HepG2 (cell line): ENCODE results near the gene CCT6A. TPM values are rescaled to one million over a fixed set of nuclear protein-coding genes. Genes with fewer than 3 reads are reported as not detected.

Source experiments
- ATAC-seq: fragments of 200-7000 bp; cut with Tn5 transposase; 3 replicates; pipeline ENCODE4 v1.9.1; 2020; ENCODE audit warnings: mild to moderate bottlenecking, moderate library complexity
- BruUV-seq: library from RNA; stranded (reverse); fragments of 400-500 nt; replicated peaks from 2 replicates; lab custom pipeline; 2021; lab: Mats Ljungman, UMichigan
- CTCF ChIA-PET: fragments of 300-600 bp; formaldehyde crosslinking; extraction: SDS; loops from one replicate; lab custom pipeline; 2021; ENCODE audit warnings: low total read pairs, inconsistent platforms, low intra/inter-chr PET ratio; lab: Yijun Ruan, JAX
- POLR2A ChIA-PET: fragments of 350-600 bp; sonication (Branson Sonifier 250); formaldehyde crosslinking; loops from one replicate; lab custom pipeline; 2020; ENCODE audit warnings: antibody characterized with exemption, inconsistent platforms; lab: Yijun Ruan, JAX
- DNase-seq: peaks from one replicate; pipeline ENCODE4 v3.0.0-alpha.2; 2015; ENCODE audit warnings: low spot score
- FAIRE-seq: peaks from 3 replicates; lab custom pipeline; 2011; peaks lifted over from hg19 to GRCh38; lab: Jason Lieb, UNC
- H2AFZ ChIP-seq: one replicate; pipeline ENCODE4 v1.6.1; 2011; ENCODE audit warnings: low read length, inconsistent platforms
- H3K27ac ChIP-seq: fragments of 300-600 bp; 3 replicates; pipeline ENCODE4 v1.8.0; 2011; ENCODE audit warnings: mixed run types, mild to moderate bottlenecking, mixed read lengths, low read length, inconsistent platforms; ENCODE audit not compliant: insufficient read depth; ENCODE audit errors: extremely low read length
- H3K27me3 ChIP-seq, 2 experiments: fragments of 200-600 bp in 1 of 2; 2 replicates in 1 of 2; 3 replicates in 1 of 2; pipeline versions ENCODE4 v1.6.0 to v1.8.0; 2011; ENCODE audit warnings: low read length in 2 of 2, mild to moderate bottlenecking in 2 of 2, moderate library complexity in 2 of 2, inconsistent platforms in 1 of 2; ENCODE audit not compliant: insufficient read depth in 2 of 2, control insufficient read depth in 1 of 2
- H3K36me3 ChIP-seq, 2 experiments: fragments of 200-600 bp in 1 of 2; replicated peaks in 1 of 2; 2 replicates in 1 of 2; 3 replicates in 1 of 2; pipeline versions ENCODE4 v1.5.1 to v1.8.0; 2011; ENCODE audit warnings: low read length in 2 of 2, inconsistent platforms in 1 of 2; ENCODE audit not compliant: insufficient read depth in 2 of 2, control insufficient read depth in 1 of 2
- H3K4me1 ChIP-seq: 2 replicates; pipeline ENCODE4 v1.5.1; 2012; ENCODE audit warnings: low read length, inconsistent platforms; ENCODE audit not compliant: insufficient read depth
- H3K4me2 ChIP-seq: 2 replicates; pipeline ENCODE4 v1.6.0; 2011; ENCODE audit warnings: low read depth, low read length, inconsistent platforms
- H3K4me3 ChIP-seq, 3 experiments: fragments of 200-600 bp in 1 of 3; sonication (generic), shearing (Covaris generic) in 1 of 3; replicated peaks in 1 of 3; 2 replicates each; pipeline ENCODE4 v1.5.1; 2011 to 2016; ENCODE audit warnings: low read length in 3 of 3, inconsistent platforms in 2 of 3, low read depth in 2 of 3, mild to moderate bottlenecking in 2 of 3, control low read depth in 1 of 3, mixed read lengths in 1 of 3; ENCODE audit not compliant: insufficient read depth in 1 of 3
- H3K79me2 ChIP-seq: one replicate; pipeline ENCODE4 v1.6.1; 2011; ENCODE audit warnings: low read length, inconsistent platforms; ENCODE audit not compliant: insufficient read depth
- H3K9ac ChIP-seq: 2 replicates; pipeline ENCODE4 v1.6.0; 2011; ENCODE audit warnings: mild to moderate bottlenecking, low read depth, low read length, inconsistent platforms; ENCODE audit not compliant: insufficient read depth
- H3K9me3 ChIP-seq: 2 replicates; pipeline ENCODE4 v1.5.1; 2012; ENCODE audit warnings: mild to moderate bottlenecking, low read length
- H4K20me1 ChIP-seq: 2 replicates; pipeline ENCODE4 v1.6.0; 2011; ENCODE audit warnings: inconsistent platforms, mild to moderate bottlenecking, low read length, moderate library complexity; ENCODE audit not compliant: insufficient read depth
- ARID5B ChIP-seq: IDR thresholded peaks from 2 replicates; pipeline ENCODE4 v1.4.0; 2020; ENCODE audit warnings: mild to moderate bottlenecking, missing genetic modification reagents
- CENPX ChIP-seq: sonication (generic); formaldehyde crosslinking; IDR thresholded peaks from 2 replicates; pipeline ENCODE4 v1.9.0; 2021; ENCODE audit warnings: mild to moderate bottlenecking, missing genetic modification reagents, moderate library complexity
- FOSL1 ChIP-seq: sonication (generic); formaldehyde crosslinking; IDR thresholded peaks from 2 replicates; pipeline ENCODE4 v1.9.0; 2021; ENCODE audit warnings: missing genetic modification reagents, borderline replicate concordance
- FOSL2 ChIP-seq: sonication (generic); formaldehyde crosslinking; IDR thresholded peaks from 2 replicates; pipeline ENCODE4 v1.4.0; 2020; ENCODE audit warnings: missing genetic modification reagents
- KAT7 ChIP-seq: IDR thresholded peaks from 2 replicates; pipeline ENCODE4 v1.6.1; 2018; ENCODE audit warnings: borderline replicate concordance, missing compliant biosample characterization
- MED1 ChIP-seq: sonication (generic); formaldehyde crosslinking; IDR thresholded peaks from 2 replicates; pipeline ENCODE4 v1.4.0; 2020; ENCODE audit warnings: missing genetic modification reagents
- NRL ChIP-seq: sonication (generic); formaldehyde crosslinking; IDR thresholded peaks from 2 replicates; pipeline ENCODE4 v1.5.0; 2020; ENCODE audit warnings: missing genetic modification reagents, mild to moderate bottlenecking, moderate library complexity, borderline replicate concordance
- PAXIP1 ChIP-seq: sonication (generic); formaldehyde crosslinking; conservative IDR thresholded peaks from 2 replicates; pipeline ENCODE4 v1.4.0; 2020; ENCODE audit warnings: mild to moderate bottlenecking, missing genetic modification reagents, moderate library complexity
- ZNF44 ChIP-seq: sonication (generic); formaldehyde crosslinking; IDR thresholded peaks from 2 replicates; pipeline ENCODE4 v1.5.1; 2020; ENCODE audit warnings: mild to moderate bottlenecking, missing genetic modification reagents
- WGBS: methylation state at CpG from one replicate; pipeline ENCODE4 v1.1.6; 2017; ENCODE audit warnings: low lambda C conversion rate; 5-methylcytosine and 5-hydroxymethylcytosine counted together
- in situ Hi-C: cut with HindIII; loops from 2 replicates; pipeline ENCODE4 v1.10.0; 2017; ENCODE audit warnings: low pct_unique_long_range_greater_than_20kb; ENCODE audit not compliant: extremely low pct_ligation_motif_present
- intact Hi-C: fragments of 100-400 bp; cut with micrococcal nuclease; formaldehyde crosslinking; loops from one replicate; pipeline ENCODE4 v1.10.0; 2022; ENCODE audit not compliant: unreplicated experiment
- polyA plus RNA-seq, 8 experiments: library from polyadenylated mRNA; depleted of rRNA in 3 of 8; stranded (reverse) in 7 of 8; unstranded in 1 of 8; fragments of >200 nt; fragmentation: Illumina TruSeq in 4 of 8; extraction: Trizol in 4 of 8; gene quantifications; 2 replicates each; pipeline versions ENCODE4 v1.2.1 to v1.2.3, GENCODE V29; 2011 to 2016; ENCODE audit warnings: low read depth in 4 of 8, missing spikeins in 1 of 8, mixed read lengths in 1 of 8; ENCODE audit not compliant: insufficient read depth in 1 of 8
- total RNA-seq, 5 experiments: library from RNA; depleted of rRNA; stranded (reverse); fragments of >200 nt; fragmentation: Illumina TruSeq; extraction: Trizol; gene quantifications; 2 replicates each; pipeline ENCODE4 v1.2.3, GENCODE V29; 2016; ENCODE audit warnings: low read depth in 1 of 5

Gene CCT6A
- total and polyA plus RNA-seq, 2 of the 13 experiments (the other 11 are each of a cell fraction or from before 2014, with no cell fraction given) = 219 to 292 TPM

GRCh38 chr7:56062382-56062781 lies 10.8 kb downstream of the CCT6A start:
- FAIRE-seq (no peak), ATAC-seq (no peak)
- 54% methylated on average over 2 of the region's 2 CpGs for WGBS

More at GRCh38 chr7:56062382-56062781, 10.8 kb downstream of the CCT6A start:
- peaks cover 4% of the 10 kb centered on the region; the same call in 1 of the 2 replicates for H4K20me1 ChIP-seq
- DNase-seq = peak; percentile 71
- intact Hi-C loops (loop anchor here (1.0 to 2.0 kb wide), 2 partner anchors 11 to 34 kb away; partner anchors contain the start of genes CCT6A and PSPH), in situ Hi-C loops (no loop called here)
- H3K79me2 ChIP-seq = peaks cover 8% of the 10 kb centered on the region
- H3K9me3 ChIP-seq = no peaks in the 10 kb centered on the region
- no peak overlapping the region for H3K9ac ChIP-seq
- ChIA-PET CTCF (no interaction called here), POLR2A (interaction anchor here (0.9 to 6.7 kb wide), 7 partner anchors 9 to 97 kb away, joined by 3 to 144 read pairs (median 21); partner anchors contain the start of genes CCT6A, NIPSNAP2 and PSPH)
- no peak overlapping the region for H2AFZ ChIP-seq
- H3K27me3 ChIP-seq = no peaks in the 10 kb centered on the region
- peak overlapping the region; percentile 47 for H3K27ac ChIP-seq
- H3K4me3 ChIP-seq = no peak overlapping the region; a peak in 1 of 6 replicates
- no TSS peak for BruUV-seq
- peaks cover 80% of the 10 kb centered on the region for H3K4me1 ChIP-seq
- peak overlapping the region; percentile 15; the same call in 1 of the 2 replicates for H3K4me2 ChIP-seq
- TF ChIP-seq FOSL2 (CRISPR knock-in tag) (peak; percentile 80), KAT7 (CRISPR knock-in tag) (no peak), ARID5B (CRISPR knock-in tag) (0 out of 2 replicates have a peak, but pooled peaks have one; percentile 35), PAXIP1 (CRISPR knock-in tag) (0 out of 2 replicates have a peak, but pooled peaks have one; percentile 16), ZNF44 (CRISPR knock-in tag) (no peak), MED1 (CRISPR knock-in tag) (0 out of 2 replicates have a peak, but pooled peaks have one; percentile 32), FOSL1 (CRISPR knock-in tag) (peak; percentile 53; the same call in 1 of the 2 replicates), CENPX (CRISPR knock-in tag) (no peak), NRL (CRISPR knock-in tag) (no peak)
- H3K36me3 ChIP-seq = peaks cover 3 to 41% of the 10 kb centered on the region in 2 experiments
